MM.1S (cell line): ENCODE measurements around the gene LASP1.

Source experiments
- EZH2 ChIP-seq: fragments of 300-600 bp; sonication (generic); optimal IDR thresholded peaks from 2 replicates; pipeline ENCODE3; 2017; ENCODE audit warnings: low read depth, mild to moderate bottlenecking, antibody characterized with exemption, low read length, mixed read lengths
- EZH2phosphoT487 ChIP-seq: fragments of 300-600 bp; sonication (generic); IDR thresholded peaks from 2 replicates; pipeline ENCODE4 v1.6.1; 2018; ENCODE audit warnings: antibody characterized with exemption, low read length
- TF ChIP-seq, protein P1 (sequence below): fragments of 300-600 bp; sonication (generic); IDR thresholded peaks from 2 replicates; pipeline ENCODE4 v1.5.1; 2016; ENCODE audit warnings: antibody characterized with exemption, low read length, mixed read lengths

DNA sequence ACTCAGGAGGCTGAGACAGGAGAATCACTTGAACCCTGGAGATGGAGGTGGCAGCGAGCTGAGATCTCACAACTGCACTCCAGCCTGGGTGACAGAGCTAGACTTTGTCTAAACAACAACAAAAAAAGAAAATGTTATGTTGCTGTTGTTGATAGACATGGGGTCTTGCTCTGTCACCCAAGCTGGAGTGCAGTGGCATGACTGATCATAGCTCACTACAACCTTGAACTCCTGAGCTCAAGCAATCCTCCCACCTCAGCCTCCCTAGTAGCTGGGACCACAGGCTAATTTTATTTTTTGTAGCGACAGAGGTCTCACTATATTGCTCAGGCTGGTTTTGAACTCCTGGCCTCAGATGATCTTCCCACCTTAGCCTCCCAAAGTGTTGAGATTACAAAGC lies 77.3 kb downstream of the LASP1 start:
- TF ChIP-seq, protein P1, sequence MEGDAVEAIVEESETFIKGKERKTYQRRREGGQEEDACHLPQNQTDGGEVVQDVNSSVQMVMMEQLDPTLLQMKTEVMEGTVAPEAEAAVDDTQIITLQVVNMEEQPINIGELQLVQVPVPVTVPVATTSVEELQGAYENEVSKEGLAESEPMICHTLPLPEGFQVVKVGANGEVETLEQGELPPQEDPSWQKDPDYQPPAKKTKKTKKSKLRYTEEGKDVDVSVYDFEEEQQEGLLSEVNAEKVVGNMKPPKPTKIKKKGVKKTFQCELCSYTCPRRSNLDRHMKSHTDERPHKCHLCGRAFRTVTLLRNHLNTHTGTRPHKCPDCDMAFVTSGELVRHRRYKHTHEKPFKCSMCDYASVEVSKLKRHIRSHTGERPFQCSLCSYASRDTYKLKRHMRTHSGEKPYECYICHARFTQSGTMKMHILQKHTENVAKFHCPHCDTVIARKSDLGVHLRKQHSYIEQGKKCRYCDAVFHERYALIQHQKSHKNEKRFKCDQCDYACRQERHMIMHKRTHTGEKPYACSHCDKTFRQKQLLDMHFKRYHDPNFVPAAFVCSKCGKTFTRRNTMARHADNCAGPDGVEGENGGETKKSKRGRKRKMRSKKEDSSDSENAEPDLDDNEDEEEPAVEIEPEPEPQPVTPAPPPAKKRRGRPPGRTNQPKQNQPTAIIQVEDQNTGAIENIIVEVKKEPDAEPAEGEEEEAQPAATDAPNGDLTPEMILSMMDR: no peak
- TF ChIP-seq EZH2phosphoT487 (no peak), EZH2 (no peak)
